ENCODE results near the gene CHAT.

The CHAT gene

DNA sequence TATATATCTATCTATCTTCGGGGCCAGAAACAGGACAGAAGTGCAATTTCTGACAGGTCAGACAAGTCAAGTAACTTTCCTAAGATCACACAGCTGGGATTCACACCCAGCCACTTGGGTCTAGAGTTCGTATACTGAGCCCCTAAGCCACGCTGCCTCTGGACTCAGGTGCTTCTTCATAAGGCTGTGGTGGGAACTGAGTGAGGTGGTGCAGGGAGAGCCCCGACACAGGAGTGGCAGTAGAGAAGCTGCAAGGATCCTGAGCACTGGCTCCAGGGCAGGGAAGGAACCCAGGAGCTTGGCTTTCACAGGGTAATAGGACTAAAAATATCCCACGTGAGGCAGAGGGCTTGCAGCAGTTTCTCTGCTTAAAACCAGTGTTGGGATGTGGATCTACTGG, 99.4 kb downstream of the CHAT start:
- TF ChIP-seq, protein P1, sequence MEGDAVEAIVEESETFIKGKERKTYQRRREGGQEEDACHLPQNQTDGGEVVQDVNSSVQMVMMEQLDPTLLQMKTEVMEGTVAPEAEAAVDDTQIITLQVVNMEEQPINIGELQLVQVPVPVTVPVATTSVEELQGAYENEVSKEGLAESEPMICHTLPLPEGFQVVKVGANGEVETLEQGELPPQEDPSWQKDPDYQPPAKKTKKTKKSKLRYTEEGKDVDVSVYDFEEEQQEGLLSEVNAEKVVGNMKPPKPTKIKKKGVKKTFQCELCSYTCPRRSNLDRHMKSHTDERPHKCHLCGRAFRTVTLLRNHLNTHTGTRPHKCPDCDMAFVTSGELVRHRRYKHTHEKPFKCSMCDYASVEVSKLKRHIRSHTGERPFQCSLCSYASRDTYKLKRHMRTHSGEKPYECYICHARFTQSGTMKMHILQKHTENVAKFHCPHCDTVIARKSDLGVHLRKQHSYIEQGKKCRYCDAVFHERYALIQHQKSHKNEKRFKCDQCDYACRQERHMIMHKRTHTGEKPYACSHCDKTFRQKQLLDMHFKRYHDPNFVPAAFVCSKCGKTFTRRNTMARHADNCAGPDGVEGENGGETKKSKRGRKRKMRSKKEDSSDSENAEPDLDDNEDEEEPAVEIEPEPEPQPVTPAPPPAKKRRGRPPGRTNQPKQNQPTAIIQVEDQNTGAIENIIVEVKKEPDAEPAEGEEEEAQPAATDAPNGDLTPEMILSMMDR (IDR thresholded peaks at IDR 0.05; ENCODE audit: extremely low read depth, insufficient read depth, missing control alignments) = no peak
- in situ Hi-C loops (cut with MboI; ENCODE audit: low pct_unique_long_range_greater_than_20kb, low sequenced_read_pairs, unreplicated experiment) = no loop called here
- DNase-seq (ENCODE audit: low spot score) = no peak
